ENCODE measurements around the gene FYN. TPM values are rescaled to one million over a fixed set of nuclear protein-coding genes. Genes with fewer than 3 reads are reported as not detected.

FYN gene
- total and polyA plus RNA-seq, 2 of the 4 experiments (the other 2 are of a cell fraction) = 30.8 to 36.4 TPM

DNA sequence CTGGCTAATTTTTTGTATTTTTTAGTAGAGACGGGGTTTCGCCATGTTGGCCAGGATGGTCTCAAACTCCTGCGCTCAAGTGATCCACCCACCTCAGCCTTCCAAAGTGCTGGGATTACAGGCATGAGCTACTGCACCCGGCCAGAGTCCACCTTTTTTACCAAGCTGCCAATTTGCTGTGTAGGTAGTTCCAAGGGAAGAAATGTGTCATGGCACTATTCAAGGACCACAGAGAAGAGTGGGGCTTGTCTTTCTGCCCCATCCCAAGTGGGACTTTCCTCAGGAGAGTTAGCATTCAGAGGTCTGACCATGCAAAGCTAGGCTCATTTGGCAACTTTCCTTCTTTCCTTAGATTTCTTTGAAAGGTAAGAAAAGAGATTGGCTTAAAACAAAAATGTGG lies 155.6 kb downstream of the FYN start:
- ChIA-PET CTCF (no interaction called here), POLR2A (ENCODE audit: unreplicated experiment) (no interaction called here)
- Histone ChIP-seq H3K9me1 (ENCODE audit: insufficient read depth, low read length) (0 out of 2 replicates have a peak, but pooled peaks cover 12% of the 10 kb centered on the region), H3K4me2 (ENCODE audit: low read depth, low read length) (no peak overlapping the region), H2AK5ac (ENCODE audit: low read depth, low read length) (no peak overlapping the region), H3K4me3 (ENCODE audit: insufficient read depth, low read depth, low read length) (no peak overlapping the region), H3K9me3 (ENCODE audit: control insufficient read depth, insufficient read depth, low read length) (no peaks in the 10 kb centered on the region), H3K23ac (ENCODE audit: low read depth, low read length) (no peak overlapping the region), H2AFZ (replicated peaks; ENCODE audit: low read length, poor library complexity) (no peak overlapping the region), H2BK20ac (ENCODE audit: low read depth, low read length) (no peak overlapping the region), H3K9ac (ENCODE audit: low read depth, low read length) (no peak overlapping the region), H2BK5ac (ENCODE audit: low read depth, low read length, poor library complexity, severe bottlenecking) (no peak overlapping the region), H2AK9ac (replicated peaks; ENCODE audit: low read depth, low read length, poor library complexity) (no peak overlapping the region), H4K91ac (ENCODE audit: insufficient read depth, low read depth, low read length) (no peak overlapping the region), H4K5ac (ENCODE audit: low read depth, low read length) (no peak overlapping the region), H3K27ac (ENCODE audit: insufficient read depth, low read length) (no peak overlapping the region), H3K18ac (ENCODE audit: low read depth, low read length) (no peak overlapping the region), H3K4me1 (ENCODE audit: control insufficient read depth, insufficient read depth, low read length) (peaks cover 13% of the 10 kb centered on the region), H4K20me1 (ENCODE audit: insufficient read depth, low read length) (peaks cover 4% of the 10 kb centered on the region; the same call in 1 of the 2 replicates), H3K14ac (replicated peaks; ENCODE audit: low read depth, low read length) (no peak overlapping the region), H3K4ac (ENCODE audit: low read depth, low read length) (no peak overlapping the region), H3K56ac (ENCODE audit: extremely low read depth, insufficient read depth, low read length) (no peak overlapping the region), H4K8ac (ENCODE audit: low read depth in 2 of 2, low read length in 2 of 2) (no peak overlapping the region), H3K79me1 (ENCODE audit: low read depth in 1 of 2, low read length in 2 of 2) (peaks cover 20% of the 10 kb centered on the region in 2 experiments; a peak in 2 of 4 replicates), H3K27me3 (ENCODE audit: control insufficient read depth, insufficient read depth, low read length) (no peaks in the 10 kb centered on the region), H2BK120ac (ENCODE audit: low read depth, low read length) (no peak overlapping the region), H2BK15ac (ENCODE audit: low read depth, low read length) (no peak overlapping the region), H3K36me3 (ENCODE audit: control insufficient read depth, insufficient read depth, low read length) (peaks cover 18% of the 10 kb centered on the region)
- ATAC-seq (ENCODE audit: low read depth) = no peak
- BruUV-seq (replicated peaks) = no TSS peak
- dilution Hi-C loops (cut with HindIII; ENCODE audit: low sequenced_read_pairs, unreplicated experiment) (no loop called here), intact Hi-C loops (cut with micrococcal nuclease) (no loop called here), in situ Hi-C loops (cut with MboI; ENCODE audit: low sequenced_read_pairs) (no loop called here)
- DNase-seq = no peak
- WGBS, 2 experiments (ENCODE audit: extremely low coverage in 2 of 2, insufficient read length in 1 of 2) = no CpG with 5 or more reads among the region's 4 CpGs
- no peak for TF ChIP-seq RFX5 (IDR thresholded peaks at IDR 0.05; ENCODE audit: low read depth, low read length)
- no peak for TF ChIP-seq MAFK (IDR thresholded peaks at IDR 0.05; ENCODE audit: low read depth, low read length)
- no peak for TF ChIP-seq FOS (IDR thresholded peaks at IDR 0.05; ENCODE audit: low read depth, low read length)
- no peak for TF ChIP-seq POLR2A (IDR thresholded peaks at IDR 0.05; ENCODE audit: low read depth, low read length)
- TF ChIP-seq MAZ (IDR thresholded peaks at IDR 0.05; ENCODE audit: borderline replicate concordance, low read depth, low read length) = no peak
- TF ChIP-seq RAD21 (IDR thresholded peaks at IDR 0.05; ENCODE audit: low read length) = no peak
- TF ChIP-seq, protein P1, sequence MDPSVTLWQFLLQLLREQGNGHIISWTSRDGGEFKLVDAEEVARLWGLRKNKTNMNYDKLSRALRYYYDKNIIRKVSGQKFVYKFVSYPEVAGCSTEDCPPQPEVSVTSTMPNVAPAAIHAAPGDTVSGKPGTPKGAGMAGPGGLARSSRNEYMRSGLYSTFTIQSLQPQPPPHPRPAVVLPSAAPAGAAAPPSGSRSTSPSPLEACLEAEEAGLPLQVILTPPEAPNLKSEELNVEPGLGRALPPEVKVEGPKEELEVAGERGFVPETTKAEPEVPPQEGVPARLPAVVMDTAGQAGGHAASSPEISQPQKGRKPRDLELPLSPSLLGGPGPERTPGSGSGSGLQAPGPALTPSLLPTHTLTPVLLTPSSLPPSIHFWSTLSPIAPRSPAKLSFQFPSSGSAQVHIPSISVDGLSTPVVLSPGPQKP (IDR thresholded peaks at IDR 0.05; ENCODE audit: borderline replicate concordance, low read depth, low read length) = no peak

Data from IMR-90 (cell line).